ENCODE data around the gene MRPS12. TPM values are rescaled to one million over a fixed set of nuclear protein-coding genes. Genes with fewer than 3 reads are reported as not detected.

Gene MRPS12
- total RNA-seq, 1 experiment from 2014 or later: 84.8 TPM

GRCh38 chr19:38941979-38942378, 11.2 kb downstream of the MRPS12 start:
- H3K27ac ChIP-seq: no peak overlapping the region
- intact Hi-C loops (cut with micrococcal nuclease; ENCODE audit: unreplicated experiment): no loop called here
- no peaks in the 10 kb centered on the region for H3K27me3 ChIP-seq (ENCODE audit: insufficient read depth, low read depth)
- H3K36me3 ChIP-seq (ENCODE audit: low read depth): no peaks in the 10 kb centered on the region
- no peak overlapping the region for H3K4me2 ChIP-seq
- no peak overlapping the region for H2AFZ ChIP-seq
- no peaks in the 10 kb centered on the region for H3K9me2 ChIP-seq (ENCODE audit: insufficient read depth)
- POLR2A ChIA-PET (ENCODE audit: unreplicated experiment): no interaction called here
- no peaks in the 10 kb centered on the region for H3K79me2 ChIP-seq (ENCODE audit: low read depth)
- H3K4me3 ChIP-seq: no peak overlapping the region
- CTCF ChIA-PET: no interaction called here
- DNase-seq: no peak
- TF ChIP-seq CTCF (conservative IDR thresholded peaks at IDR 0.05) (no peak), EZH2 (IDR thresholded peaks at IDR 0.05; ENCODE audit: low read depth) (no peak)
- no peaks in the 10 kb centered on the region for H3K4me1 ChIP-seq (replicated peaks; ENCODE audit: insufficient read depth)
- no TSS peak for BruUV-seq (replicated peaks)
- H3F3A ChIP-seq (ENCODE audit: insufficient read depth, low read depth): 0 out of 2 replicates have a peak, but pooled peaks cover 2% of the 10 kb centered on the region
- H3K9me3 ChIP-seq (ENCODE audit: insufficient read depth, low read depth): no peaks in the 10 kb centered on the region
- no peaks in the 10 kb centered on the region for H4K20me1 ChIP-seq (ENCODE audit: insufficient read depth)

- Histone ChIP-seq H3K4me2 (no peak overlapping the region), H2AFZ (no peak overlapping the region), H3K4me3 (no peak overlapping the region), H3K9me3 (ENCODE audit: insufficient read depth, low read depth) (no peaks in the 10 kb centered on the region), H3K4me1 (replicated peaks; ENCODE audit: insufficient read depth) (no peaks in the 10 kb centered on the region), H3F3A (ENCODE audit: insufficient read depth, low read depth) (peaks cover 3% of the 10 kb centered on the region; the same call in 1 of the 2 replicates), H4K20me1 (ENCODE audit: insufficient read depth) (no peaks in the 10 kb centered on the region), H3K36me3 (ENCODE audit: low read depth) (no peaks in the 10 kb centered on the region), H3K27me3 (ENCODE audit: insufficient read depth, low read depth) (no peaks in the 10 kb centered on the region), H3K27ac (no peak overlapping the region), H3K9me2 (ENCODE audit: insufficient read depth) (no peaks in the 10 kb centered on the region), H3K79me2 (ENCODE audit: low read depth) (no peaks in the 10 kb centered on the region)
- ChIA-PET POLR2A (ENCODE audit: unreplicated experiment) (no interaction called here), CTCF (interaction anchor here (0.7 kb wide), 1 partner anchor 24 kb away, joined by 10 read pairs; no protein-coding TSS in a partner anchor)
- intact Hi-C loops (cut with micrococcal nuclease; ENCODE audit: unreplicated experiment): no loop called here
- BruUV-seq (replicated peaks): no TSS peak
- DNase-seq: no peak
- TF ChIP-seq EZH2 (IDR thresholded peaks at IDR 0.05; ENCODE audit: low read depth) (no peak), CTCF (conservative IDR thresholded peaks at IDR 0.05) (no peak)
Observed at GRCh38 chr19:38942471-38943181, 11.9 kb downstream of the MRPS12 start.

GRCh38 chr19:38944981-38945506, 14.3 kb downstream of the MRPS12 start:
- Histone ChIP-seq H3K79me2 (ENCODE audit: low read depth) (no peaks in the 10 kb centered on the region), H3K4me2 (no peak overlapping the region), H3F3A (ENCODE audit: insufficient read depth, low read depth) (peaks cover 8% of the 10 kb centered on the region; the same call in 1 of the 2 replicates), H3K36me3 (ENCODE audit: low read depth) (no peaks in the 10 kb centered on the region), H3K9me2 (ENCODE audit: insufficient read depth) (no peaks in the 10 kb centered on the region), H2AFZ (no peak overlapping the region), H3K4me3 (no peak overlapping the region), H3K9me3 (ENCODE audit: insufficient read depth, low read depth) (no peaks in the 10 kb centered on the region), H3K27ac (no peak overlapping the region), H3K27me3 (ENCODE audit: insufficient read depth, low read depth) (no peaks in the 10 kb centered on the region), H4K20me1 (ENCODE audit: insufficient read depth) (no peaks in the 10 kb centered on the region), H3K4me1 (replicated peaks; ENCODE audit: insufficient read depth) (no peaks in the 10 kb centered on the region)
- no TSS peak for BruUV-seq (replicated peaks)
- no peak for DNase-seq
- POLR2A ChIA-PET (ENCODE audit: unreplicated experiment): interaction anchor here (0.6 kb wide), 1 partner anchor 421 kb away, joined by 4 read pairs; no protein-coding TSS in a partner anchor
- intact Hi-C loops (cut with micrococcal nuclease; ENCODE audit: unreplicated experiment): no loop called here
- no peak for TF ChIP-seq CTCF (conservative IDR thresholded peaks at IDR 0.05)
- TF ChIP-seq EZH2 (IDR thresholded peaks at IDR 0.05; ENCODE audit: low read depth): no peak
- CTCF ChIA-PET: no interaction called here

Data from PC-9 (cell line).